Right lobe of liver (tissue), 4 donors: Measurements from ENCODE around the gene TOMT.

Source experiments
- CTCF ChIP-seq, 4 donors: fragments of 200-600 bp in 3 of 4; fragments of 450-650 bp in 1 of 4; IDR thresholded peaks; one replicate each; pipeline versions ENCODE4 v1.5.1 to v1.8.0; 2016 to 2022; ENCODE audit warnings: antibody characterized with exemption in 4 of 4, mild to moderate bottlenecking in 2 of 4
- POLR2A ChIP-seq: fragments of 450-650 bp; IDR thresholded peaks from one replicate; pipeline ENCODE4 v1.6.1; 2017; ENCODE audit warnings: antibody characterized with exemption, mild to moderate bottlenecking
- donor health status: DM: no; HTN: no; CAD: no.
- donor health status: DM: no; HTN: no; CAD: no.
- donor health status: DM: no; HTN: yes; CAD: no.

DNA sequence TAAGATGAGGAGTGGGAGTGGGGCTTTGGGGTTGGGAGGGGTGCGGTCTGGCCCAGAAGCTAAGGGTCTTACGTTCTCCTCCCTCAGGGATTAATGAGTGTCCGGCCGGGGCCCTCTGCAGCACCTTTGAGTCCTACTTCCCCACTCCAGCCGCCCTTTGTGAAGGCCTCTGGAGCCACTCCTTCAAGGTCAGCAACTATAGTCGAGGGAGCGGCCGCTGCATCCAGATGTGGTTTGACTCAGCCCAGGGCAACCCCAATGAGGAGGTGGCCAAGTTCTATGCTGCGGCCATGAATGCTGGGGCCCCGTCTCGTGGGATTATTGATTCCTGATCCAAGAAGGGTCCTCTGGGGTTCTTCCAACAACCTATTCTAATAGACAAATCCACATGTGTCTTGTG, 33.8 kb downstream of the TOMT start:
- TF ChIP-seq CTCF (IDR thresholded peaks at IDR 0.05) (no peak), POLR2A (no peak)
